Activated T-cell treated with anti-CD3 and anti-CD28 coated beads, Interleukin-2, amount 50 U/mL, for 48 hours (primary cell): ENCODE measurements around the gene ELMO2.

Experiments
- DNase-seq, 2 experiments: peaks; one replicate each; pipeline ENCODE4 v3.0.0-alpha.2; 2020

ELMO2 gene

DNA sequence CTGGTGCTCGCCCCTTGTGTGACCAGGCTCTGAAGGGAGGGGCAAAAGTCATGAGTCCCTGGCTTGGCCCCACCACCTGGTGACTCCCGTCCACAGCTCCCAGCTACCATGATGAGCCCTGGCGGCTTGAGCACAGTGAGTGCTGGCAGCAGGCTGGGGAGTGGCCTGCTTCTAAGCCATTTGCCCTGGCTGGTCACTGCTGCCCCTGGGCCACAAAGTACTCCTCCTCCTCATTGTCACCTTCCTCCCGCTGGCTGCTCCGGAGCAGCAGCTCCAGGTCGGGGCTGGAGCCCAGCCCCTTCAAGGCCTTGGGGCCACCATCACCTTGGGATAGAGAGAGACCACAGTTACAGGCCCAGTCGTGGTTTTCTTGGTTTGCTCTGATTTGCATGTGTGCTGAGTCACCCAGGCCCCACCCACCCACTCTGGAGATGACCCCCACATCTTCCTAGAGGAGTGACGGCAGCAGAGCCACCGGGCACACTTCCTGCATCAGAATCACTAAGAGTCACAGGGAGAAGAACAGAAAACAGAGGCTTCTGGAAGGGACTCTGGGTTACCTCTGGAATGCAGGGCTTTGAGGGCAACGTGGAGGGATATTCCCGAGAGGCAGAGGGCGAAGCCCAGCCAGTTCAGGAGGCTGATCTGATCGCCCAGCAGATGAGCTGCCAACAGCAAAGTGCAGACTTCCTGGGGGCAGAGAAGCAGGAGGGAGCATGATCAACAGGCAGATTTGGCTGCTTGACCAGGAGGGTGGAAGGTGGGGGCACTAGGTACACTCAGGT is 56.0 kb downstream of the ELMO2 start:
- peak in 1 of 2 experiments; percentile 48 for DNase-seq

DNA sequence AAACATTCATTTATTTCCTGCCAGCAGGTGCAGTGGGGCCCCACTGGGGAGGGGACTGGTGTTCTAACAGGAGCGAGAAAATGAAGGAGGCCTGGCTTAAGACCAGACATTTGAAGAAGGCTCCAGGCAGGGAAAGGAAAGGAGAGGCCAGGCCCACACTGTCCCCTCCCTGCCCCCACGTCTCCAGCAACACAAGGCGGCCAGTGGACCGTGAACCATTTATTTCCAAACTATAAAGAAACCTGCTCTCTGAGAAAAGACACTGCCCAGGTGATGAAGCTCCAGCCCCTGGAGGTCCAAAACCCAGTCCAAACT is 56.7 kb downstream of the ELMO2 start:
- DNase-seq = no peak

DNA sequence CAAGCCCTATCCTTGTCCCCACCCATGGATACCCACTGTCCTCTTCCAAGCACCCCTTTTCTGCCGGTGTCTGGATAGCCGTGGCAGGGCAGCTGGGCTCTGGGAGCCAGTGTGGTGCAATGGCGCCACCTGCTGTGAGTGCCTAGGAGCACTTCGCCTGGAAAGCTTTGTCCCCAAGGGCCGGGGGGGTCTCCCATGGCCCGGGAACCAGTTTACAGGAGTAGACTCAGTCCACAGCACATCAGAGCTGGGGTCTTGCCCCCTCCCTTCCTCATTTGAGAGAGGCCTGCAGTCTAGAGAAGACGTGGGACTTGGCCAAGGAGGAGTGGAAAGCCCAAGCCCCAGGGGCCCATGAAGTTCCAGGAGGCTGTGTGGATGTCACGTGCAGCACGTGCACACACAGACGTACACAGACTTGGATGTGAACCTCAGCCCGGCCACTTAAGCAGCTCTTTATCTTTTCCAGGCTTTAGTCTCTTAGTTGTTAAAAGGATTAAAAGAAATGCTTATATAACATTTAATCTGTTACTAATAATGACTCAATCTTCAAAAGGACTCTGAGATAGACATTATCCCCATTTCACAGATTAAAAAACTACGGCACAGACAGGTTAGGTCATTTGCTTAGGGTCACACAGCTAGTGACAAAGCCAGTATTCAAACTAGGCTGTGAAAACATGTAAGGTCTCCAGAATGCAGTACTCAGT is 57.2 kb downstream of the ELMO2 start:
- DNase-seq = peak; percentile 61 to 71

DNA sequence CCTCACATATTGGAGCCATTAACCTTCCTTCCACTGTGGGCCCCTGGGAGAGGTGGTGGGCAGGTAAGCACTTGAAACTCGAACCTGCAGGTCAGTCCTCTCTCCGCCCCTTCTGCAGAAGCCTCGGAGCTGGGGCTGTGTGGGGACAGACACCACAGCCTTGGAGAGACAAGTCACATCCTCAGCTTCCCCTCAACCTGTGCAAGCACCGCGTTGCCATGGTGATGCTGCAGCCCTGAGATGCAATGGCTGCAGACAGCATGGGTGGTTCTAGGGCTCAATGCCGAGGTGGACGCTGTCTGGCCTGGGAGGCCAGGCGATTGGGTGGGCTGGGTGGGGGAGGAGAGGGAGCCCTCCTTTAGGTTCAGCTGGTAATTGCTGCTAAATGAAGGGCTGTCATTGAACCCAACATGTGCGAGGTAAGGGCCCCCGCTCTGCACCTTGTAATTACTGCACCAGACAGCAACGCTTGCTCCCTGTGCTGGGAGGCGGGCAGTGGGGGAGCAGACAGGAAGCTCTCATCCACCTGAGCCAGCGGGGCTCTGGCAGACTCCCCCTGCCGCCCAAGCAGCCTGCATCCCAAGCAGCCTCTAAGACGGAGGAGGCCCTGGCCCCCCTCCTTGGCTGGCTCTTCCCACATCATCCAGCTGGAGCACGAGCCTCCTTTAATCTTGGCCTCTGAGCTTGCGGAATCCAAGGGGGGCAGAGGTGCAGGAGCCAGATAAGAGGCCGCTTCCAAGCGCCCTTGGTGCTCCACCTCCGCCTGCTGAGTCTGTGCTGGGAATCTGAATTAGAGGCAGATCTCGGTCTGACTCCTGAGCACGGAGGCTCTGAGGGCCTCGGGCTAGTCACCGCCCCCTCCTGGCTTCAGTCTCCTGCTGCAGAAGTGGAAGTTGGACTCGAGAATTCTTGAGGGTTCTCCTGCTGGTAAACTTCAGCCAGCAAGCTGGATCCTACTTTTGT is 58.3 kb downstream of the ELMO2 start:
- no peak for DNase-seq

DNA sequence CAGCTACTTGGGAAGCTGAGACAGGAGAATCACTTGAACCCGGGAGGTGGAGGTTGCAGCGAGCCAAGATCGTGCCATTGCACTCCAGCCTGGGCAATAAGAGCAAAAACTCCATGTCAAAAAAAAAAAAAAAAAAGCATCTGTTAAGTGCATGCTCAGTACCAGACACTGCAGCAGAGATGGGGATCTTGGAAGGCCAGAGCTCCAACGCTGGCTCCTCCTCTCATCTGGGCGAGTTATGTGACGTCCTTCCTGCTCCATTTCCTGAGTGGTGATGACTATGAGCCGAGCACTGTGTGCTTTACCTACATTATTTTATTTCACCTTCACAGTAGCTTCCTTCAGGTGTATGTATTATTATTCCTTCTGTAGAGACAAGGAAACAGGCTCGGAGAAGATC is 59.6 kb downstream of the ELMO2 start:
- no peak for DNase-seq

DNA sequence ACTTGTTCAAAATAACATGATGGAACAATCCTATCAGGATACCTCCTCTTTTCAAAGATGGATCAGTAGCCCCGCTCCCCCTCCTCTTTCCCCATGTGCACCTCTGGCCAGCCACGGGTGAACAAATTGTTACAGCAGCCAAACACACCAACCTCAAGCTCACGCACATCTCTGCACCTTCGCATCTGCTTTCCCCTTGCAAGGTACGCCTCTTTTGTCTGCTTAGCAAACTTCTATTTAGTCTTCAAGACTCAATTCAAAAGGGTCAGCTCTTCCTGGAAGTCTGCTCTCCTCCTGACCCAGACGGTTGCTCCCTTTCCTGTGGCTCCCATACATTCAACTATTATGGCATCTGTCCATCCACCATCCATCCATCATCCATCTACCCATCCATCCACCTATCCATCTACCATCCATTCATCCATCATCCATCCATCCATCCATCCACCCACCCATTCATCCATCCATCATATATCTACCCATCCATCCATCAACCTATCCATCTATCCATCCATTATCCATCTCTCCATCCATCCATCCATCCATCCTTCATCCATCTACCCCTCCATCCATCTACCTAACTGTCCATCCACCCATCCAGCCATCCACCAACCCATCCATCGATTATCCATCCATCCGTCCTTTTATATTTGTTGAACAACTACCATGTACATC is 61.8 kb downstream of the ELMO2 start:
- DNase-seq = no peak

DNA sequence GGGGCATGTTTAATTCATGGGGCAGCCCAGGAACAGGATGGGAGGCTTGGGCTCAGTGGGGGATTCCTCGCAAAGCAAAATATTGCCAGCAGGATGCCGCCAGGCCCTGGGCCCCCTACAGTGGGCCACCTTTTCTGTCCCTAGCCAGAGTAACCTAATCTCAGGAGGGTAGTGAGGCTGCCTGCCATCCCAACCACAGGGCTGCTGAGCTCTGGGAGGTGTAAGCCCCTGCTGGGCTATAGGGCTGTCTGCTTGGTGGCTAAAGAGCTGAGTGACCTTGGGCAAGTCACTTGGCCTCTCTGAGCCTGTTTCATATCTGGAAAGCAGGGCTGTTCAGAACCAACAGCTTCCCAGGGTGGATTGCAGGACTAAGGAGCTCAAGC is 62.4 kb downstream of the ELMO2 start:
- no peak for DNase-seq

DNA sequence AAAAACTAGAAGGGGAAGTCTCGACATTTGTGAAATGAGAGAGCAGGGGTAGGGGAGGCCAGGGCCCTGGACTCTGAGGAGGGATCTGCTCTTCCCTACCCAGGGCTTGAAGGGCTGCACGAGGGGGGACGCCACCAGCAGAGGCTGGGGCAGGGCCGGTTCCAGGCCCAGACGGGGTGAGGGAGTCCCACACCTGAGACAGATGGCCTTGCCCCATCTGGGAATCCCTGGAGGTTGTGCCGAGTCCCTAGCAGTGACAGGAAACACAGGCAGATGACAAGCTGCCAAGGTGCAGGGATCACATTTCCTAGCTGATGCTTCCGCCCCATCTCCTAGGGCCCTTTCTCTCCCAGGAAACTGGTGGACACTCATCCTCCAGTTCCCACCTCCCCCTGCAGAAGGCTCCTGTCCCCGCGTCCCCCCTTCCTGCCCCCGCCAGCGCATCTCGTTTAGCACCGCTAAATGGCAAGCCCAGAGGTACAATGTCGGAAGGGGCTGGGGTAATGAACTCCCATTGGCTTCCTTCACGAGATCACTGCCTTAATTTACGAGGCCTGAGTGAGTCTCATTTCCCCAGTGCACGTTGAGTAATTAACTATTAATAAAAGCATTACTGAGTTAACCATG is 63.0 kb downstream of the ELMO2 start:
- DNase-seq = no peak

DNA sequence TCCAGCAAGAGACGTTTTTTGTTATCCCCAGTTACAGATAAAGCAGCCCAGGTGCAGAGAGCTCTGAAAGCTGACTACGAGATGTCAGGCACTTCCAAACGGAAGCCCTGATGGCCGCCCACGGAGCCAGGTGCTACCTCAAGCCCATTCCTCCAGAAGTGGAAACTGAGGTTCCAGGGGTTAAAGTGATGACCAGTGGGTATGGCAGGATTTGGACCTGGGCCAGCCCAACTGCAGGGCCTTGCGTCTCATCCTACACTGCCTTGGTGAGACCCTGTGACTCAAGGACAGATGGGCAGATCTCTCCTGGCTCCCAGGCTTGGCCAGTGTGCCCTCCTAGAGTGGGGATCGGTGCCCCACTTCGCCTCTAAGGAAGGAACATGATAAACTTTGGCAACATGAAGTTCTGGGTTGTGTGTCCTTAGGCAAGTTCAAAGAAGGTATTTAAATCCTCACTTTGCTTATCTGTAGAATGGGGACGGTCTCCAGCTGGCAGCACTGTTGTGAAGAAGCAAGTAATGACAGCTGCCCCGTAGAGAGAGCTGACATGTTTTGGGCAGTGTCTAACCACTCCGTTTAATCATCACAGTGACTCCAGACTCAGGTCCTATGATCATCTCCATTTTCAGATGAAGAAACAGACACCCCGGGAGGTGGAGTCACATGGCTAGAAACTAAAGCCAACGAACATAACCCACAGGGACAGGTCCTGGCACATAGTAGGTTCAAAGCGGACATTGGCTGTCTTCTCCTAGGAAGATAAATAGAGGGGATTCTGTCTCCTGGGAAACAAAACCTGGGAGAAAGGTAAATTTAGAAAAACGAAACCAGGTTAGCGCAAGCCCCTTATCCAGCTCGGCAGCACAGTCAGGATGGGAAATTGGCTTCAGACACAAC is 63.7 kb downstream of the ELMO2 start:
- no peak for DNase-seq

DNA sequence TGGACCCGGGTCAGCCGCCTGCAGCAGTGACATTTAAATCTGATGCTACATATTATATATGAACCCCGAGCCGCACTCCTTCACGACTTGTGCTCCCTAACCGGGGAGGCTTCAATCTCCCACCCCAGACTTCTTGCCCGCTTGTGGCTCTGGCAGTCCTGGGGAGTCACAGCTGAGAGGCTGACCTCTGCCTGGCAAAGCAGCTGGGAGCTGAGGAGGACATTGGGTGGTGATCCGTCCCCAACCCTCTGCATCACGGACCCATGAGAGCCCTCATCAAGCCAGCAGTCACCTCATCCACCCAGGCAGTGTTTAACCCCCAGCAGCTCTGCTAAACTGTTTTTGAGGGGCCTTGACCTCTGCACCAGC is 64.4 kb downstream of the ELMO2 start:
- no peak for DNase-seq

DNA sequence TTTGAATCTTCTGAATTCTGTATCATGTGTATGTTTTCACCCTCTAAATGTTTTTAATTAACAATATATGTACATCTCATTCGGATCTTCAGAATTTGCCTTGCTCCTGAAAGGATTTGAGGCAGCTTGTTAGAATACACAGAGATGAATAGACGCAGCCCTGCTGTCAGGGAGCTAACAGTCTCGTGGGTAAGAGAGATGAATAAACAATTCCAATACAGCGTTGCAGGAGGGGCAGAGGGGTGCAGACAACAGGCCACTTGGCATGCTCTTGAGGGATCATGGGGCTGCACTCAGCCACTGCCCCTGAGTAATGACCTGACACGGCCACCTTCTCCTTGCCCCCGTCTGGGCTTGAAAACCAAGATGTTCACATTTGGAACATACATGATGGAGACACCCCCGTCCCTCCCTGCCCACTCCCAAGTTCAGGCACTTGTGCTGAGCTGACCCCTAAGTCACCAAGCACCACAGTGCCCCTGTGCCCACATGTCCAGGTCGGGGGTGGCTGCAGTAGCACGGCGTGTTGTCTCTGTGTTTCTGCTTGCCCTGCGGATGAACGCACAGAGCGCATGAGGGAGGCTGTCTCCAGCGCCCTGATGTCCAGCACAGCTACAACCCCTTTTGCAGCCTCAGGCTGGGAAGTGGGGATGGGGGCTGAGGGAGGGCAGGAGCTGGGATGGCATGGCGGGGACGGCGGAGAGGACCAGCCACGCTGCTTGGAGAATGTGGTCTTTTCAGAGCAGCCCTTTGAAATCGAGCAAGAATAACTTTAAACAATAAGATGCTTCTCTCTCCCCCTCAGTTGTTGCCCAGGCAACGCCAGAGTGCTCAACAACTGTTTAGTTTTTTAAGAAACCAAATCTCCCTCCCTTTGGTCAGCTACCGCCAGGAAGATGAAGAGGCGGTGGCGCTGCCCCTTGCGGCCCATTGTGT is 65.1 kb downstream of the ELMO2 start:
- DNase-seq = no peak

DNA sequence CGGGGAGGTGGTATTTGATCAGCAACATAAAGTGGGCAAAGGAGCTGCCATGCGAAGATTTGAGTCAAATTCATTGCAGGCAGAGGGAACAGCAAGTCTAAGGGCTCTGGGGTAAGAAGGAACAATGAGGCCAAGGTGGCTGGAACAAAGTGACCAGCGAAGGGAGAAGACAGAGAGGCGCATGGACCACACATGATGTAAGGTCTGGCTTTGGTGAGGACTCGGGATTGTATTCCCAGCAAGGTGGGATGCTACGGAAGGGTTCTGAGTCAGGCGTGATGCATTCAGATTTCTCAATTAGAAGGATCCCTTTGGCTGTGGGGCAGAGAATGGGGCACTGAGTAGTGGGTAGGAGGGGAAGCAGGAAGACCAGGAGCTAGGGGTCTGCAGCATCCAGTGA is 67.4 kb downstream of the ELMO2 start:
- DNase-seq = no peak

DNA sequence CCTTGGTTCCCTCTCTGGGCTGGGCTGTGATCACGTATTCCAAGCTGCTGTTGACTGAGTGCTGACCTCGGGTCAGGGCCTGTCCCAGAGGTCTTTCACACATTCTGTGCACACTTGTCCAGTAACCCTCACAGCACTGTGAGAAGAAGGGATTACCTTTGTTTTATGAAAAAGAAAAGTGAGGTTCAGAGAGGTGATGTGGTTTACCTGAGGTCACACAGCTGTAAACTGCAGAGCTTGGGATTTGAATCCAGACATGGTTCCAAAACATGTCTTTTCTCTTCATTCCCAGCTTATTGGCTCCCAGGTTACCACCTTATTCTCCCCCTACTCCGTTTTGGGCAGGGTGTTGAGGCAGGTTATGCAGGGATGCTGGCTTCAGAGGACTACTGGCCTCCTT is 69.7 kb downstream of the ELMO2 start:
- DNase-seq = no peak

DNA sequence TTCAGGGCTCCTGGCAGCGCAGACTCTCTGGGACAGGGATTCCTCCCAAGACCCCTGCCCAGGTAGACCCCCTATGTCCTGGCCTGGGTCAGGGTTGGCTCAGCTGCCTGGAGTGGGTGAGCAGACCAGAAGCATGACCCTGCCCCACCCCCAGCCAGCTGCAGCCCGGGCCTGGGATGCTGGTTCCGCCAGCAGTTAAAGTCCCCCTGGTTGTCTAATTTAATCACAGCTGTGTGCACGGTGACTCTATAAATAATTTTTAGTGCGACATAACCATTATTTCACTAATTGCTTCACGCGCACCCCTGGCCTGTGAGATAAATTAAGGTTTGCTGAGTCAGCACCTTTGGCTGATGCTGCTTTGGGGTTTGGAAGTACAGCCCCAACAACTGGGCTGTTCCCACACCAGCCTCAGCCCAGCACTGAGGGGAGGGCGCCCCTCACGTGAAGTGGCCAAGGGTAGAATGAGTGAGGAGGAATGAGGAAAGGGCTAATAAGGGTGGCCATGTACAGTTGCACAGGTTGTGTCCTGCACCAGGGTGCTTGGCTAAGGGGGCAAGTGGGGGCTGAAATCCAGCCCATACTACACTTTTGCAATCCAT is 72.0 kb downstream of the ELMO2 start:
- DNase-seq = no peak

DNA sequence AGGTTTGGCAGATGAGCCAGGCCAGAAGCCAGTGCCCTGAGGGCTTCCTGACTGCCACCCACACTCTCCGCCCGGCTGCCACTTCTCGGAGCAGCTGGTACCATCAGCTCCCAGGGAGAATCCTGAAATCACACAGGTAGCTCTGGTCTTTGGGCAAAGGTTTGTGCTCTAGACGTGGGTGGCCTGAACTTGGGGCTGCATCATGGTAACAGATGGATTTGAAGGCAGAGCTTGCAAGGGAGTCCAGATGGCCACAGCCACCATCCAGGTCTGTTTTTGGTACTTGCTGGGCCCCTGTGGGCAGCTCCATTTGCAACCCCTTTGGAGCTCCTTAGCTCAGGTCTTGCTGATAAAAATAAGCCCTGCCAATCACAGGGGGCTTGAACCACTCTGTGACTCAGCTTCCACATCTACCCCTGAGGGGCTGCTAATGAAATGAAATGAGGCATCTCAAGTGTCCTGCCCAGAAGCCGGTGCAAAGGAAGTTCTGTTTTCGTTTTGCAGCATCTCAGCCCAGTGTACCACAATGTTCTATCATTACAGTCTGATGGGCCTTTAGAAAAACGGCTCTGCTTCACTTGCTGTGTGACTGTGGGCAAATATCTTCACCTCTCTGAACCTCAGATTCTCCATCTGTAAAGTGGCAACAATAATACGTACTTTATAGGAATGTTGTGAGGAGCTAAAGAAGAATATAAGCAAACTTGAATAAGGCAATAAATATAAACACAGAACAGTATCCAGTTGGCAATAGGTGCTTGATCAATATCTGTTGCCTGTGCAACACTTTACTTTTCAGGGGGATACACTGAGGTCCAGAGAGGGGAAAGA is 73.0 kb downstream of the ELMO2 start:
- DNase-seq = no peak

DNA sequence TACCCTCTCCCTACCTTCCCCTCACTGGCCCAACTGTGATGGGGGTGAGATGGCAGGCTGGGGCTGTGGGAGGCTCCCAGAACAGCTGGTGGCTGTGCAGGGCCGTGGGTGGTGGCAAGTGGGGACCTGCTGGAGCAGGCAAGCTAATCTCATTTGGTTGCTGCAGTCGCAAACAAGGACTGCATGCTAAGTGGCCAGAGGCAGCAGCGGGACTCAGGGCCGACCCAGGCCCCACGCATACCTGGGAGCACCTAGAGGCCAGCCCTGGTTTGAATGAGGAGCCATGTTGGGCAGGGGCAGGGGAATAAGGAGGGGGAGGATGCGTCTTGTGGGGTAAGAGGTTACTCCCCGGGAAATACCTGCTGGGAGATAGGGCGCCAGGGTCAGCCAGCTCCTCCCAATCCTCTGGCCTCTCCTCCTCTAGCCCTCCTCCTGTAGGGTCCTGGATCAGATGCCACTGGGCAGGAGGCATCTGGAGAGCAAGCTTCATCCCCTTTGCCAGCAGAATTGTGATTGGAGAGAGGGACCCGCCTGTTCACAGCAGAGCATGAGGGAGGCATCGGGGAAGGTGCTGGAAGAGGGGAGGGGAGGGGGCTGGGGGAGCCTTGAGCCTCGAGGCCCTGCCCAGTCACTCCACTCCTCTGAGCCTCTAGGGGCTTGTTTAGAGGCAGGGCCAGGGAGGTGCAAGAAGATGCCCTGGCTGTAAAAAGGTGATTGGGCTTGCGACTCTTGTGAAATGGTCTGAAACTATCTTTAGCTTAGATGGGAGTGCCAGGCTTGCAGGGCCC is 73.8 kb downstream of the ELMO2 start:
- DNase-seq = no peak

DNA sequence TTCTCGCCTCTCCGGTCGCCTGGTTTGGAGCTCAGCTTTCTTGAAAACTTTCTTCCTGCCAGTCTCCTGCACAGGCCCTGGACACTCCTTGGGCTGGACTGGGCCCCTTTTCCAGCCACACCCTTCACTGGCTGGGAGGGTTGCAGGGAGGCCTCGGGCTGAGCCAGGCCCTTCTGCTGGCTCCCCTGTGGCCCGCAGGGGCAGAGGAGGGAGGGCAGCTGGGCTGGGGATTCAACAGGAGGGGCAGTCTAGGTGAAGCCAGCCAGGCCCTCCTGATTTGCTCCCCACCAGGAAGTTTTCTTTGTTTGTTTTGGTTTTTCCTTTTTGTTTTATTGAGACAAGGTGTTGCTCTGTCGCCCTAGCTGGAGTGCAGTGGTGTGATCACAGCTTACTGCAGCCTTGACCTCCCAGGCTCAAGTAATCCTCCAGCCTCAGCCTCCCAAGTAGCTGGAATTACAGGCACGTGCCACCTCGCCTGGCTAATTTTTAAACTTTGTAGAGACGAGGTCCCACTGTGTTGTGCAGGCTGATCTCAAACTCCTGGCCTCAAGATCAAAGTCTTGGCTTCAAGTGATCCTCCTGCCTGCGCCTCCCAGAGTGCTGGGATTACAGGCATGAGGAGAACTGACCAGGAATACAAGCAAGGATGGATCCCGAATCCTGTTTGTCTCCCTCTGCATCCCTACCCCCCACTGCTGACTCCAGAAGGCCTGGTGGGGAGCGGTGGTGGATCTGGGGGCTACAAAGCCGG is 74.6 kb downstream of the ELMO2 start:
- DNase-seq = no peak
